PFSK-1 (cell line): Measurements from ENCODE around the gene TEX29.

Source experiments
- POLR2AphosphoS5 ChIP-seq: IDR thresholded peaks from 2 replicates; pipeline ENCODE4 v1.6.1; 2012; ENCODE audit warnings: low read depth, mild to moderate bottlenecking, control low read depth, low read length, moderate library complexity
- SIN3A ChIP-seq: IDR thresholded peaks from 2 replicates; pipeline ENCODE4 v1.6.1; 2012; ENCODE audit warnings: mild to moderate bottlenecking, low read length, moderate library complexity, borderline replicate concordance; ENCODE audit not compliant: insufficient read depth
- TAF1 ChIP-seq: IDR thresholded peaks from 2 replicates; pipeline ENCODE4 v1.6.1; 2012; ENCODE audit warnings: low read length, control low read depth, borderline replicate concordance; ENCODE audit not compliant: insufficient read depth
- TF ChIP-seq, protein P1 (sequence below), 2 experiments: IDR thresholded peaks; 2 replicates each; pipeline versions ENCODE4 v1.6.1 to v1.8.0; 2011 to 2012; ENCODE audit warnings: low read depth in 2 of 2, low read length in 2 of 2, control low read depth in 1 of 2, inconsistent platforms in 1 of 2, mild to moderate bottlenecking in 1 of 2, moderate library complexity in 1 of 2; ENCODE audit not compliant: insufficient read depth in 1 of 2

DNA sequence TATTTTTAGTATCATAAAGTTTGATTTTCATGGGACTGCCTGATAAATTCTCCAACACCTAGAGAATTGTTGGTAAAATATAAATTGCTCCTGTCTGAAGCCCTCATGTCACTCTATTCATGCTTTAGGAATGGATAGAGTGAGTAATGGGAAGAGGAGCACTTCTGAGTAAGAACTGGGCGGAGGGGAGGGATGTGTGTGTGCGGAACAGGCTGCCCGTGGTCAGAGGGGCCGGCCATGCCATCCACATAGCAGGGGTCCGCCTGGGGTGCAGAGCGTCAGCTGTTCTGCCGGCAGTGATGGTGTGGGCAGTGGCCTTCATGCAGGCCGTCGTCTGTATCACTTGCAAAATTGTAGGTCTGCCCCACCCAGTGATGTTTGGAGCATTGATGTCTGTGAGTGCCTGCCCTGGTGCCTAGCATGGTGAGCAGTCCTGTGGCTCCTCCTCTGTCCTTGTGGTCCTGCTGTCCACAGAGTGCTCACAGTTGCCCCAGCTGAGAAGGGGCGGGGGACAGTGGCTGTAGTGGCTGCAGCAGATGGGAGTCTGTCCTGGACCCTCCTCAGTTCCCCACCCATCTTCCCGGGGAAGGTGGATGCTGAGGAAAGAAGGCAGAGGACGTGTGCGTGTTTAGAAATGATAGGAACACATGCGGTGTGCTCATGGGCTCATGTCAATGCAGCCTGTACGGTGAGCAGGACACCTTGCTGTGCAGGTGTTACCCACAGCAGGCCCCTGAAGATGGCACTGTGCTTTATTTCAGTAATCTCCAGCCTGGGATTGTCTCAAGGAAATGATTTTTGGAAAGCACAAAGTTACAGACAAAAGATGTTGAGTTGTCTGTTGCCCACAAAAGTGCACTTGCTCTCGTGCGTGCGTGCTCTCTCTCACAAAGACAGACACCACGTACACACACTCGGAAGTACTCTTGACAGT is 49.4 kb upstream of the TEX29 start:
- TF ChIP-seq TAF1 (no peak), POLR2AphosphoS5 (no peak), SIN3A (no peak)
- TF ChIP-seq, protein P1, sequence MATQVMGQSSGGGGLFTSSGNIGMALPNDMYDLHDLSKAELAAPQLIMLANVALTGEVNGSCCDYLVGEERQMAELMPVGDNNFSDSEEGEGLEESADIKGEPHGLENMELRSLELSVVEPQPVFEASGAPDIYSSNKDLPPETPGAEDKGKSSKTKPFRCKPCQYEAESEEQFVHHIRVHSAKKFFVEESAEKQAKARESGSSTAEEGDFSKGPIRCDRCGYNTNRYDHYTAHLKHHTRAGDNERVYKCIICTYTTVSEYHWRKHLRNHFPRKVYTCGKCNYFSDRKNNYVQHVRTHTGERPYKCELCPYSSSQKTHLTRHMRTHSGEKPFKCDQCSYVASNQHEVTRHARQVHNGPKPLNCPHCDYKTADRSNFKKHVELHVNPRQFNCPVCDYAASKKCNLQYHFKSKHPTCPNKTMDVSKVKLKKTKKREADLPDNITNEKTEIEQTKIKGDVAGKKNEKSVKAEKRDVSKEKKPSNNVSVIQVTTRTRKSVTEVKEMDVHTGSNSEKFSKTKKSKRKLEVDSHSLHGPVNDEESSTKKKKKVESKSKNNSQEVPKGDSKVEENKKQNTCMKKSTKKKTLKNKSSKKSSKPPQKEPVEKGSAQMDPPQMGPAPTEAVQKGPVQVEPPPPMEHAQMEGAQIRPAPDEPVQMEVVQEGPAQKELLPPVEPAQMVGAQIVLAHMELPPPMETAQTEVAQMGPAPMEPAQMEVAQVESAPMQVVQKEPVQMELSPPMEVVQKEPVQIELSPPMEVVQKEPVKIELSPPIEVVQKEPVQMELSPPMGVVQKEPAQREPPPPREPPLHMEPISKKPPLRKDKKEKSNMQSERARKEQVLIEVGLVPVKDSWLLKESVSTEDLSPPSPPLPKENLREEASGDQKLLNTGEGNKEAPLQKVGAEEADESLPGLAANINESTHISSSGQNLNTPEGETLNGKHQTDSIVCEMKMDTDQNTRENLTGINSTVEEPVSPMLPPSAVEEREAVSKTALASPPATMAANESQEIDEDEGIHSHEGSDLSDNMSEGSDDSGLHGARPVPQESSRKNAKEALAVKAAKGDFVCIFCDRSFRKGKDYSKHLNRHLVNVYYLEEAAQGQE (IDR thresholded peaks at IDR 0.05; ENCODE audit: insufficient read depth in 1 of 2, low read depth in 2 of 2, low read length in 2 of 2): no peak
